H1 (cell line): ENCODE results near the gene C19orf85.

Experiments used
- CTCF ChIP-seq, 3 experiments: IDR thresholded peaks; 1 replicate in 2 of 3; 2 replicates in 1 of 3; pipeline versions ENCODE4 v1.5.1 to v1.6.1; 2011; ENCODE audit warnings: low read length in 3 of 3, mild to moderate bottlenecking in 3 of 3, inconsistent platforms in 2 of 3, low read depth in 1 of 3, moderate library complexity in 1 of 3; ENCODE audit not compliant: insufficient read depth in 1 of 3; ENCODE audit errors: control extremely low read depth in 1 of 3
- POLR2A ChIP-seq, 2 experiments: IDR thresholded peaks; 1 replicate in 1 of 2; 2 replicates in 1 of 2; pipeline ENCODE4 v1.6.1; 2011; ENCODE audit warnings: low read depth in 2 of 2, low read length in 2 of 2, mild to moderate bottlenecking in 2 of 2; ENCODE audit errors: control extremely low read depth in 1 of 2

GRCh38 chr19:55472463-55472862 is 7.9 kb upstream of the C19orf85 start:
- no peak for TF ChIP-seq CTCF (IDR thresholded peaks at IDR 0.05; ENCODE audit: control extremely low read depth in 1 of 3, insufficient read depth in 1 of 3, low read depth in 1 of 3, low read length in 3 of 3)
- TF ChIP-seq POLR2A (IDR thresholded peaks at IDR 0.05; ENCODE audit: control extremely low read depth in 1 of 2, low read depth in 2 of 2, low read length in 2 of 2): no peak
